DMS79 (cell line): ENCODE results near the gene DNAL4.

ENCODE experiments used
- DNase-seq: peaks from one replicate; lab custom pipeline; 2025; lab: John Stamatoyannopoulos, UW

The DNAL4 gene

DNA sequence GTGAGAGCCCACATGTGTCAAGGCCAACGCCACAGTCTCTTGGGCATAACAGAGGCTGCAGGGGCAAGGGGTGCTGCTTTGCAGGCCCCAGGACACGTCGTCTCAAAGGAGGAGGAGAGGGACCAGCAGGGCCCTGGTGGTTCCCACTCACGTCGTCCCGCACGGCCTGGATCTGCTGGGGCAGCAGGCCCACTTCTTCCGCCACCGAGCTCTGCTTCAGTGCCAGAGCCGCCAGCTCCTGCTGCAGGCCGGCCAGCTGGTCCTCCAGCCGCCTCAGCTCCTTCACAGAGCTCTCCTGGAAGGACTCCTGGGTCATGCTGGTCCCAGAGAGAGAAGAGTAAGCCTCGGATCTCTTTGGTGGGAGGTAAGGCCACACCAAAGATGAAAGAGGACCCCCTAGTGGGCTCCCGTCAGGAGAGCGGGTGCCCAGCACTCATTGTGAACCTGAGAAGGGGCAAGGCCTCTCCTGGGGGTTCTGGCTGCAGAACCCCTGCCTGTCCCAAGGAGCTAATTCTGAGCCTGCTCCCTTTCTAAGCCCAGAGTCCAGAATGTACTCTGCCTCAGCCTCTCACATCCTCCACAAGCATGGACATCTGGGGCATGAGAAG lies 53.7 kb downstream of the DNAL4 start:
- no peak for DNase-seq

DNA sequence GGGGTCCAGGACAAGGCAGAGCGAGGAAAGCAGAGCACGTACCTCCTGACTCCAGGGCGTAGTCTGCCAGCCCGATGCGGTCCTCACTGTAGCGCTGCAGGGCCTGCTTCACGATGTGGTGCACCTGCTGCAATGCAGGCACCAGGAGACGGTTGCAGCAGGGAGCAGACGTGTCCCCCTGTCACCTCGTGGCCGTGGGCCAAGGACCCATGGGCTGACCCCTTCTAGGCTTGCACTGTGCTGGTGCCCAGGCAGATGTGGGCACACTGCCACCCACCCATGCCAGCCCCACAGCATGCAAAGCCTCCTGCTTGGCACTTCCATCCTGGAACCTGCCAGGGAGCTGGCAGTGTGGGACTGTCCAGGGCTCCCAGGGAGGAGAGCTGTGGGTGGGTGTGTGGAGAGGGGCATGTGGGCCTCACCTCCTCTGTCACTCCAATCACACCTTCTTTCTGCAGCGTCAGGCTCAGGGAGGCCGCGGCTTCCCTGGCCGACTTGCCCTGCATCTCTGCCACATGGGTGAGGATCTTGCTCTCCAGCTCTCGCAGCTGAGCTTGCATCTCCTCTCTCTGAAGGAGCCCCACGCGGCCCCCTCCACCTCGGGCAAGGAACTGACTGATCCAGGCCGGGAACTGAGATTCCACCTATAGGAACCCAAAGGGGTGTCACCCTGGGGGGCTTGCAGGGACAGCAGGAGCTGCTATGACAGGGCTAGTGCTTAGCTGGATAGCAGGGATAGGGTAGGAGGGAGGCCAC lies 54.5 kb downstream of the DNAL4 start:
- no peak for DNase-seq

DNA sequence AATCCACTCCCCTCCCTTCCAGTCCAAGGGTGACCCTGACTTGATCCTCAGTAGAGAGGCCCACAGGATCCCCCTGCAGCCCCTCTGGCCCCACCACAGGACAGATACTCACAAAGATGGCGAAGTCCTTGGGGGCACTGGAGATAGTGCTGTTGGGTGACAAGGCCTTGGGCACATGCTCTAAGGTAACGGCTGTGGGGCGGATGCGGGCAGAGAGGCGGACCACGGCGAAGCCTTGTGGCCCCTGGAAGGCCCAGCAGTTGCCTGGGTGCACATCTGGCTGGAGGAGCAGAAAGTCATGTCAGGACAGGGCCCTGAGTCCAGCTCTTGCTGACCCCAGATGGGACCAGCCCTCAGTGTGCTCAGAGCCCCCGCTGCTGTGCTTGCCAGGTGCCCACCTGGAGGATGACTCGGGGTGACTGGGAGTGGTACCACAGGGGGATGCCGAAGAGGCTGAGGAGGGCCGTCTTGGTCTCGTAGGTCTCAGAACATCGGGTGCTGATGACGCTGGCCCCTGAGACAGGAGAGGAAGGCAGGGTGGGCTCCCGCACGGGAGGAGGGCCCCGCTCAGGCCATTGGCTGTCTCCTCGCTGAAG lies 55.4 kb downstream of the DNAL4 start:
- no peak for DNase-seq

DNA sequence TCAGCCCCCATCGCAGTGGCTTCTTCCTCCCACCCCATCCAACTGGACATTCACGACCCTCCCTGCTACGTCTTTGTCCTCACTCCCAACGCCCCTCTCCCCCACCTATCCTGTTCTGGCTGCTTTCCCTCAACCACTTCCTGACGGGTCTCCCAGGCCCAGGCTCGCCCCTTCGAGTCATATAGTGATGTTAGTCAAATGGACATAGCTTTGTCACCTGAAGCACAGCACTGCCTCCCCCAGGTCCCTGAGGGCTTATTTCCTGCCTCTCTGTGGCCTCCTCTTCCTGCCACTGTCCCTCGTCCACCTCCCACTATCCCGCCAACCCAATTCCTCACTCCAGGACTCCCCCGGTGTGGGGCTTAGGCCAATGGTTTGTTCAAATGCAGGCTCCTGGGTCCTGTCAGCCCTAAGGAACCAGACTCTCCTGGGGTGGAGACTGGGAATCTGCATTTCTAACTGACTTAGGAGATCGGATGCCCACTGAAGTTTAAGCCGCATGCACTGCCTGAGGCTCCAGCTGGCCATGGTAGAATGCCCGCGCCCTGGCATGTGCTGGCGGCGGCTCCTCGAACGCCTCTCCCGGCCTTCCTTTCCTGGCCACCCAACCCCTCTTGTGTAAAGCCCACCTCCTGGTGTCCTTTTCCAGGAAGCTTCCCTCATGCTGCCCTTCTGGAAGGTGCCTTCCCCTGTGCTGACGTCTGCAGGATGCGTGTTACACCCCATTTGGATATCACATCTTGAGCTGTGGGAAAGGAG lies 56.5 kb downstream of the DNAL4 start:
- DNase-seq = no peak

DNA sequence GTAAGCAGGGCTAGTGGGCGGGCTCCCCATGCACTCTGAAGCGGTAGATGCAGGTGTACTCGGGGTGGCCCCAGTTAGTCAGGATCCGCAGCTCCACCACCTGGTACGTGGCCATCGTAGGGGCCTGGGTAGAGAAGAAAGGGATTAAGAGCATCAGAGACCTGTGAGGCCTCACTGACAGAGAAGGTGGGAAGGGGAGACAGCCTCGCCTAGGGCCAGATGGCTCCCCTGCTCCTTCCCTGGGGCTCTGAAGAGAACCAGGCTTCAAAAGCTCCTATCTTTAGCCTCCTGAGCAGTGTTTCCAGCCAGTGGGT lies 57.7 kb downstream of the DNAL4 start:
- DNase-seq = no peak

DNA sequence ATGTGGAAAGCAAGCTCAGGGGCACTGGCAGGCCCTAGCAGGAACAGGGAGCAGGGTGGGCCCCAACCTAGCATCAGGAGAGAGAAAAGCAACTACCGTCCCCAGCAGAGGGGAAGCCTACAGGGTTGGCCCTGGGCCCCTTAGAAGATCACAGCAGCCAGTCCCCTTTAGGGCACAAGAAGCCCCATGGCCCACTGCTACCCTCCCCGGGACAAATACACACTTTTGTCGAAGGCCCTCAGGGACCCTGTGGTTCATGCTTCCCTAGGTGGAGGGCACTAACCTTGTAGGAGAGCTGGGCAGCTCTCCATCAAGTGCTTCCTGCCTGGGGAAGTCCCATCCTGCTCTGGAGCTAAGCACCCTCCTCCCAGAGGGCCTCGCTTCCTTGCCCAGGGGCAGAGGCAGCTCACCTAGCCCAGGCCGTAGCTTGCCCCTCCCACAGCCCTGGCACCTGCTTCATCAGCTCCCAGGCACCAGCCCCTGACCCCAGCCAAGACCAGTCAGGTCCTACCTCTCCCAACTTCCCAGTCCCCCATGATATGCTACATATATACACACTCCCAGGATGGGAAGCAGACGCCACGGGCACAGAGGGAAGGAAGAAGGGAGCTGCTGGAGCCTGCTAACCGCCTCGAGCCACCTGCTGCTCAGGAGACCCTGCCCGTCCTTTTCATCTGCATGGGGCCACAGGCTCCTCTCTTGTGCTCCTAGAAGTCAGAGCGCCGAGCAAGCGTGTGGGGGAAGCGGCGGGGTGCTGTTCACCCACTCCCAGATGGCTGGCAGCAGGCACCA lies 58.3 kb downstream of the DNAL4 start:
- no peak for DNase-seq

DNA sequence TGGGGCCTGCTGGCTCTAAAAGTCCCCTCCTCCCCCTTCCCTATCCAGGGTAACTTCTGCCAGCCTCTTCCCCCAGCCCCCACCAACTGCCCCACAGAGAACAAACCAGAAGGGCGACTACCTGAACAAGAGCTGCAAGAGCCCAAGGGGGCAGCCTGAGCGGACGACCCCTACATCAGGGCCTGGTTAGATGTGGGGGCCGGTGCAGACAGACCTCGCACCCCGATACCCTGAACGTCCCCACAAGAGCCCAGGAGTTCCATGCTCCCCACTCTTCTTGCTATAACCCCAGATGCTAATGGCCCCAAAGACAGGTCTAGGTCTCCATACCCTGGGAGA lies 58.8 kb downstream of the DNAL4 start:
- DNase-seq = no peak

DNA sequence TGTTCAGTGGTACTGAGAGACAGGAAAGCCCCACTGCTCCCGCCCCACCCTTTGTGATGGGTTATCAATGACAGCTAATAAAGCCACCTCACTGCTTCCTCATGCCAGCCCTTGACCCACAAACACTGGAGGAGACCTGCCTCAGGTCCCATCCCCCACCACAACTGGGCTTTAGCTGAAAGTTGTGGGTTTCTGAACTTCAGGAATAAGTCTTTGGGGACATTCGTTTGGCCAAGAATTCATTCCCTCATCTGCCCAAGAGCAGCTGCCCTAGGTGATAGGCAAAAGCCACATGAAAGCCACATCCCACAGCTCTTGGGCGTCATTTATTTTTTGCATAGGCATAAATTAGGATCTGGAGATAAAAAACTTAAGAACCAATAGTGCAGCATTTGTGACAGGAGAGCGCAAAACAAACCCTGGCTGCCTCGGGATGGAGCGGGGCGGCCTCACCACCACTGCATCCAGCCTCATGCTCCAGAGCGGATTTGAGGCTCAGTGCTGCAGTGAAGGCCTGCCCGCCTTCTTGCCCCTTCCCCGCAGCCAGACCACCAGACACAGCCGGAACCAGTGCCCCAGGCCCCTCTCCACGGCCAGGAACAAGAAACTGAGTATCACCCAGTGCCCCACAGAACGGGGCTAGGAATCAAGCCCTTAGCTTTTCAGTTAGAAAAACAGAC lies 59.4 kb downstream of the DNAL4 start:
- no peak for DNase-seq

DNA sequence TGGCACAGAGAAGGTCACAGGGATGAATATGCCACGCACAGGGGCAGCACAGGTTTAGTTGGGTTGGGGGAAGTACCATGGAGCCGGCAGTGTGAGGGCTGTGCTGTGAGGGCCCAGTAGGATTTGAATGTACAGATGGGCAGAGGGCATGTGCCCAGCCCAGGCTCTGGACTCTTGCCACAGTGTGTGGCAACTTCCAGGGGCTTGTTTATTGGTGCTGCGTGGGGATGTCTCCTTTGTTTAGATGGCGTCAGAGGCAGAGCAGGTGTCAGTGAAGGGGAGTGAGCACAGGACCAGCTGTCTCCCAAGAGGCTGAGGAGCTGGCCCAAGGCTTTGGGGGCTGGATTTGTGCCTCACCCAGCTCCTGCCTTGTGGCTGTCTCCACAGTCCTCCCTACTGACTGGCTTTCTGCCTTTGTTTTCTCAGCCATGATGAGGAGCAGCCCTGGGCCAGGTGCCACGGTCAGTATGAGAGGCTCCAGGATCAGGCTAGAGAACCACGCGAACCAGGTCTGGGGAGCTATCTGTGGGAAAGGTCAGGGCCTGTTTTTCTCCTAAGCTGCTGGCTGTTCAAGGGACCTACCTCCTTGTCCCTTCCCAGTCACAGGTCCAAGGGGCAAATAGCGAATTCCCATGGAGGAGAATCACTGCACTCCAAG lies 60.1 kb downstream of the DNAL4 start:
- DNase-seq = no peak

DNA sequence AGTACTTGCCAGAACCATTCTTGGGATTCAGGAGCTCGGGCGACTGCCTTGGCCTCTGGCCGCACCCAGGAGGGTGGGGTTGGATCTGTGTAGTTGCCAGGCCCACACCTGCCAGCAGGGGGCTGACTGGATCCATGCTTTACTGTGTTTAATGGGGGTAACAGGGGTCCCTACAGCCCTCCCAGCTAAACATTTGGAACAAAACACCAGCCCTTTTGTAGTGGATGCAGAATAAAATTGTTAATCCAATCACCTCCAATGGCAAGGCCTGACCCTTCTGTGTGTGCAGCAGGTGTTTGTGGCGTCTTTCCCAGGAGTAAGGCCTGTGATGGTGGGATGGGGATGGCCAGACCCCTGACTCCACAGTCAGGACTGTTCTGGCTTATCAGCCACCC lies 60.6 kb downstream of the DNAL4 start:
- DNase-seq = no peak

DNA sequence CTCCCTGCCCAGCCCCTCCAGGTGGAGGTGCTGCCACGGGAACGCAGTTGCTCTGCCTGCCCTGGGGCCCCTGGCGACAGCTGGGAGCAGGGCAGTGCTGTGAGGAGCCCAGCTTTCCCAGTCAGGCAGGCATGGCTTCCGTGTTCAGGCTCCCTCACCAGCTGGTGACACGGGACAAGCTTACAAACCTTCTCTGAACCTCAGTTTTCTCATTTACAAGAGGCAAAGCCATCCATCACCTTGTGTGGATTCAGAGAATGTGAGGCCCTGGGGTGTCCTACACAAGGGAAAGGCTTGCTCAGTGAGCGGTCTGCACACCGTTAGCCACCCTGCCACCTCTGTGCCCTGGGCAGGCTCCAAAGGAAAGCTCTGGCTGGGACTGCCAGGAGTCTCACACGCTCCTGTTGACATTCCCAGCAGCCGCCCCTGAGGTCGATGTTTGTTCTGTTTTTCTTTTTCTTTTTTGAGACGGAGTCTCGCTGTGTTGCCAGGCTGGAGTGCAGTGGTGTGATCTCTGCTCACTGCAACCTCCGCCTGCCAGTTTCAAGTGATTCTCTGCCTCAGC lies 61.6 kb downstream of the DNAL4 start:
- DNase-seq = no peak

DNA sequence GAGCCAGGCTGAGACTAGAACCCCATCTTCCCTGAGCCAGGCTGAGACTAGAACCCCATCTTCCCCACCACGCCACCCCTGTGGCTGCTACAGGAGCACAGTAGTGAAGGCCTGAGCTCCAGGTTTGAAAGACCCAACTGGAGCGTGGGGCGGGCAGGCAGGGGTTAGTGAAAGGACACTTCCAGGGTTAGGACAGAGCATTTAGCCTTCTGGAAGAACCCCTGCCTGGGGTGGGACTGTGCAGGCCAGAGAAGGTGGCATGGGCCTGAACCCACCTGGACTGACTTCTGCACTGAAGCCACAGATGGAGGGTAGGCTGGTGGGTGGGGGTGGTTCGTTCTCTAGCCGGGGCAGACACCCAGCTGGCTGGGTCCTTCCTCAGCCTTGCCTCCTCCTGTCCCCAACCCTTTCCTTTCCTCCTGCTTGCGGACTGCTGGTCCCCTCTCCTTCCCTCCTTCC lies 62.2 kb downstream of the DNAL4 start:
- no peak for DNase-seq

DNA sequence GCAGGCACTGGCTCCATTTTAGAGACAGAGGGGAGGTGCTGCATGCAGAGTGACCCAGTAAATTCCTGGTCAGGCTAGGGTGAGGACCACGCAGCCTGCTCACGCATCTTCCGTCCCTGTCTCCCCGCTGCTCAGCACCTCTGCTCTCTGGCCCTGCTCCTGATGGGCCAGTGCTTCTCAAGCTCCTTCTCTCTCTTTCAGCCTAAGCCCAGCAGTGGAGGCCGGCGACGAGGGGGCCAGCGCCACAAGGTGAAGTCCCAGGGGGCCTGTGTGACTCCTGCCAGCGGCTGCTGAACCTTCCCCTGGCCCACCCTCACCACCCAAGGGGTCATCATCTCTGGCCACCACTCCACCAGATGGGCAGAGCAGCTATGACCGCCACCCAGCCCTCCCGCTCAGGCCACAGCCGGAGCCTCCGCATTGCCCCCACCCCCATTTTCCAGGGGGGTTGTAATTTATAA lies 63.5 kb downstream of the DNAL4 start:
- DNase-seq = no peak

DNA sequence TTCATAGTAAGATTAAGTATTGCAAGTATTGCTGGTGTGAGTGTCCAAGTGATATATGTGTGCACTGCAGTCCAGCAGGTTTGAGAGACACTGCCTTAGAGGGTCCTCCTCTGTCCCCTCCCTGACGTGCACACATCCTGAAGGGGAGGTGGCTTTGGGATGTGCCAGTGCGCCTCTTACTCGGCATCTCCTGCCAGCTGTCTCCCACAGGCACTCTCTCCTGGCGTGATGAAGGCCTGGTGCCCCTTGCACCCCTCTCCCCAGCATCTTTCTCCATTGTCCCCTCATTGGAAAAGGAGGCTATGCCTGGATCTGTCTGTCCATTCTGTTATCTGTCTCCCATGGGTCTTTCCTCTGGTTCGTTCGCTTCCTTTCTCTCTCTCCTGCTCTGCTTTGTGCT lies 64.0 kb downstream of the DNAL4 start:
- no peak for DNase-seq

DNA sequence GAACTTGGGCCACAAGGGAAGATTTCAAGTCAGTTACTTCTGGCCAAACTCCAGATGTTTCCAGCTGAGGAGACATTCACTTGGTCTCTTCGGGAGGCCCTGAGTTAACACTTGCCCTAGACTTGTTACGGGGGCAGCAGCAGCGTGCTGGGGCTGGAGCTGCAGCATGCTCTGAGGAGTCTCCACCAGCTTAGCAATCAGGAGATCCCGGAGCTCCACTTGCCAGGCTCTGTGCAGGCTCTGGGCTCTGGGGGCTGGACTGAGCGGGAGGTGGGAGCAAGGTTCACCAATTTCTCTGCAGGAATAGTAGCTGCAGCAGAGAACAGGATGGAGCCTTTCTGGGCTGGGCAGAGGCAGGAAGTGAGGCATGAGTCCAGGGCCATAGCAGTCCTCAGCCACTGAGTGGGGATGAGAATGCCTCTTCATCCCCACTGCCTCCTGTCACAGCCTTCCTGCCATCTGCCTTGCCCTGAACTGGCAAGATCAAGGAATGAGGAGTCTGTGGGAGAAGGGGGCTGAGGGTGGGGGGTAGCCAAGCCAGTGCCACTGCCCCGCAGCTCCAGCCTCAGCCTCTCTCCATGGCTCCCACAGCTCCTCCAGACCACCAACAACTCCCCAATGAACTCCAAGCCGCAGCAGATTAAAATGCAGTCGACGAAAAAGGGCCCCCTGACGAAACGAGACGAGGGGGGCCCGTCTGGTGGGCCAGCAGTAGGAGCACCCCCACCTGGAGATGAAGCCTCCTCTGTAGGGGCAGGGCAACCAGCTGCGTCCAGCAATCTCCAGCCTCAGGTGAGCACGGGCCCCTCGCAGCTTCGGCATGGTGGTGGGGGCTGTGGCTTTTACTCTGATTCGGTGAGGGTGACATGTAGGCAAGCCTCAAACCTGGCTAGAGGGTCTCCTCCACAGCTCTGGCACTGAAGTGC lies 64.8 kb downstream of the DNAL4 start:
- no peak for DNase-seq
